ENCODE measurements around the gene JKAMP. TPM values are rescaled to one million over a fixed set of nuclear protein-coding genes. Genes with fewer than 3 reads are reported as not detected.

JKAMP gene
- polyA plus RNA-seq, 1 donor (not counting 4 experiments of a cell fraction or from before 2014, with no cell fraction given), result 166 TPM

GRCh38 chr14:59483363-59483762 lies 954 bp upstream of the JKAMP start:
- dilution Hi-C loops (cut with MboI; ENCODE audit: extremely low pct_ligation_motif_present, low sequenced_read_pairs), result no loop called here
- Histone ChIP-seq H2AFZ (ENCODE audit: control insufficient read depth, low read length) (peak overlapping the region; percentile 85), H3K4me1 (ENCODE audit: control insufficient read depth, extremely low read depth, insufficient read depth, low read length) (peaks cover 19% of the 10 kb centered on the region), H3K9me1 (ENCODE audit: control insufficient read depth, extremely low read depth, insufficient read depth, low read length) (peaks cover 2% of the 10 kb centered on the region), H3K27me3 (ENCODE audit: control insufficient read depth, extremely low read depth, insufficient read depth, low read length) (no peaks in the 10 kb centered on the region), H3K4me2 (ENCODE audit: control insufficient read depth, extremely low read depth, insufficient read depth, low read depth, low read length) (peak overlapping the region; percentile 94), H3K79me2 (ENCODE audit: control insufficient read depth, insufficient read depth, low read length) (peaks cover 51% of the 10 kb centered on the region), H3K36me3 (ENCODE audit: control insufficient read depth in 2 of 2, extremely low read depth in 1 of 2, insufficient read depth in 2 of 2, low read length in 2 of 2) (peaks cover 0 to 12% of the 10 kb centered on the region in 2 experiments), H3K27ac (ENCODE audit: control insufficient read depth, insufficient read depth, low read length) (peak overlapping the region; percentile 96), H3K9me3 (ENCODE audit: control insufficient read depth, low read depth, low read length) (no peaks in the 10 kb centered on the region), H4K20me1 (ENCODE audit: control insufficient read depth, extremely low read depth, insufficient read depth, low read length) (no peaks in the 10 kb centered on the region), H3K4me3 (ENCODE audit: control insufficient read depth in 2 of 3, extremely low read depth in 1 of 3, insufficient read depth in 2 of 3, low read depth in 1 of 3, low read length in 3 of 3) (peak overlapping the region; percentile 81 to 95 (median 92)), H3K9ac (ENCODE audit: control insufficient read depth, extremely low read depth, insufficient read depth, low read length) (peak overlapping the region; percentile 79)
- TF ChIP-seq CTCF (optimal IDR thresholded peaks at IDR 0.05 in 1 of 3, IDR thresholded peaks at IDR 0.05 in 1 of 3, conservative IDR thresholded peaks at IDR 0.05 in 1 of 3; ENCODE audit: extremely low read depth in 1 of 3, insufficient read depth in 2 of 3, low read length in 3 of 3), result no peak
- TF ChIP-seq EZH2 (IDR thresholded peaks at IDR 0.05; ENCODE audit: low read length), result no peak
- FAIRE-seq (no peak), DNase-seq (ENCODE audit: low read depth, low spot score) (no peak)

GRCh38 chr14:59484639-59485175 lies 390 bp downstream of the JKAMP start:
- no peaks in the 10 kb centered on the region for H3K27me3 ChIP-seq (ENCODE audit: control insufficient read depth, extremely low read depth, insufficient read depth, low read length)
- H3K4me2 ChIP-seq (ENCODE audit: control insufficient read depth, extremely low read depth, insufficient read depth, low read depth, low read length), result peak overlapping the region; percentile 77
- no peaks in the 10 kb centered on the region for H4K20me1 ChIP-seq (ENCODE audit: control insufficient read depth, extremely low read depth, insufficient read depth, low read length)
- H2AFZ ChIP-seq (ENCODE audit: control insufficient read depth, low read length), result peak overlapping the region; percentile 93
- dilution Hi-C loops (cut with MboI; ENCODE audit: extremely low pct_ligation_motif_present, low sequenced_read_pairs), result no loop called here
- H3K9ac ChIP-seq (ENCODE audit: control insufficient read depth, extremely low read depth, insufficient read depth, low read length), result peak overlapping the region; percentile 79
- peaks cover 51% of the 10 kb centered on the region for H3K79me2 ChIP-seq (ENCODE audit: control insufficient read depth, insufficient read depth, low read length)
- peaks cover 19% of the 10 kb centered on the region for H3K4me1 ChIP-seq (ENCODE audit: control insufficient read depth, extremely low read depth, insufficient read depth, low read length)
- peak overlapping the region; percentile 96 for H3K27ac ChIP-seq (ENCODE audit: control insufficient read depth, insufficient read depth, low read length)
- H3K4me3 ChIP-seq (ENCODE audit: control insufficient read depth in 2 of 3, extremely low read depth in 1 of 3, insufficient read depth in 2 of 3, low read depth in 1 of 3, low read length in 3 of 3), result peak overlapping the region; percentile 81 to 95 (median 92)
- peaks cover 2% of the 10 kb centered on the region for H3K9me1 ChIP-seq (ENCODE audit: control insufficient read depth, extremely low read depth, insufficient read depth, low read length)
- DNase-seq (ENCODE audit: low read depth, low spot score) (no peak), FAIRE-seq (no peak)
- H3K9me3 ChIP-seq (ENCODE audit: control insufficient read depth, low read depth, low read length), result no peaks in the 10 kb centered on the region
- TF ChIP-seq CTCF (optimal IDR thresholded peaks at IDR 0.05 in 1 of 3, IDR thresholded peaks at IDR 0.05 in 1 of 3, conservative IDR thresholded peaks at IDR 0.05 in 1 of 3; ENCODE audit: extremely low read depth in 1 of 3, insufficient read depth in 2 of 3, low read length in 3 of 3) (no peak), EZH2 (IDR thresholded peaks at IDR 0.05; ENCODE audit: low read length) (no peak)
- peaks cover 2 to 10% of the 10 kb centered on the region in 2 experiments for H3K36me3 ChIP-seq (ENCODE audit: control insufficient read depth in 2 of 2, extremely low read depth in 1 of 2, insufficient read depth in 2 of 2, low read length in 2 of 2)
